GM19397 (cell line): ENCODE results near the gene PCLAF.
"Not testable (repeated sequence)": the region's sequence is repeated elsewhere in the genome, so short reads cannot be mapped to it uniquely, and the experiment has no call there.

ENCODE experiments used
- ATAC-seq: cut with Tn5 transposase; IDR thresholded peaks from one replicate; pipeline ENCODE4 v1.9.1; 2021; ENCODE audit warnings: mild to moderate bottlenecking, moderate library complexity; ENCODE audit not compliant: unreplicated experiment

PCLAF gene

GRCh38 chr15:64369078-64369607, 12.1 kb downstream of the PCLAF start:
- ATAC-seq, result no peak

GRCh38 chr15:64361259-64361658, 20.0 kb downstream of the PCLAF start:
- ATAC-seq, result no peak

- ATAC-seq, result no peak
Measured at GRCh38 chr15:64356710-64357040, 24.6 kb downstream of the PCLAF start.

DNA sequence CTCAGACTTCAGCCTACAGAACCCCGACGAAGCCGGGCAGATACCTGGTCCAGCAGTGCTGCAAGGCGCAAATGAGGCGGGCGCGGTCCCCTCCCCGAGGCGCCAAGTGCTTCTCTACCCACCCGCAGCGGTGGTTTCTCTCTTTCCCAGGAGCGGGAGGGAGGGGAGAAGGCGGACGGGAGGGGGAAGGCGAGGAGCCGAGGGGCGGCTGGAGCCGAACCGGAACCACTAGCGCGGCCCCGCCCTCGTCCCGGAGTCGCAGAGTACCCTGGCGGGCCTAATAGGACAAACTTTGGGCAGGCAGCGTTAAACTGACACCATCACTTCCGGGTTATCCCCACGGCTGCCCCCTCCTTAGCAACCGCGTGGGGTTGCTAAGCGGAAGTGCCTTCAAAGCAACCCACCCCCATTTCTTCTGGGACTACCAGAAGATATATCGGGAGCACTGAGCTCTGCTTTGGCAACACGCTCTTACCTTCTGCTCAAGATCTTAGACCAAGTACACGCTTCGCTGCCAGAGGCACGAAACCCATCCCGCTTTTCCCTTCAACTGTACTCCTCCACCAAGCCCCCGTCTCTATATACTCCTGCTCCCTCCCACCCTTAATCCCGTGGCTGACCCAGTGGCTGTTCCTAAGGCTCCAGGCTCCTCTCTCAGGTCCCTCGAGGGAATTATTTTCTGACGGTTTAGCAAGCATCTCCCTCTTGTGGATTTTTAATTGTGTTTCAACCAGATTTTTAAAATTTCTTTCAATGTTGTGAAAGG, 25.1 kb downstream of the PCLAF start, which contains the start of gene CSNK1G1:
TSS of gene CSNK1G1 (minus strand) at position 230 of the 766 bp plus-strand sequence. CDS start 55,674 bp downstream, outside the sequence.
- ATAC-seq, result peak; percentile 98

GRCh38 chr15:64355348-64355943, 25.8 kb downstream of the PCLAF start:
- peak; percentile 3 for ATAC-seq

- ATAC-seq, result no peak
Measured at GRCh38 chr15:64354688-64355344, 26.4 kb downstream of the PCLAF start.

GRCh38 chr15:64351265-64351664, 30.0 kb downstream of the PCLAF start:
- no peak for ATAC-seq

- no peak for ATAC-seq
Measured at GRCh38 chr15:64349375-64349774, 31.9 kb downstream of the PCLAF start.

- ATAC-seq, result no peak
Measured at GRCh38 chr15:64348455-64348854, 32.8 kb downstream of the PCLAF start.

GRCh38 chr15:64346242-64346641, 35.0 kb downstream of the PCLAF start:
- ATAC-seq, result not testable (repeated sequence)

DNA sequence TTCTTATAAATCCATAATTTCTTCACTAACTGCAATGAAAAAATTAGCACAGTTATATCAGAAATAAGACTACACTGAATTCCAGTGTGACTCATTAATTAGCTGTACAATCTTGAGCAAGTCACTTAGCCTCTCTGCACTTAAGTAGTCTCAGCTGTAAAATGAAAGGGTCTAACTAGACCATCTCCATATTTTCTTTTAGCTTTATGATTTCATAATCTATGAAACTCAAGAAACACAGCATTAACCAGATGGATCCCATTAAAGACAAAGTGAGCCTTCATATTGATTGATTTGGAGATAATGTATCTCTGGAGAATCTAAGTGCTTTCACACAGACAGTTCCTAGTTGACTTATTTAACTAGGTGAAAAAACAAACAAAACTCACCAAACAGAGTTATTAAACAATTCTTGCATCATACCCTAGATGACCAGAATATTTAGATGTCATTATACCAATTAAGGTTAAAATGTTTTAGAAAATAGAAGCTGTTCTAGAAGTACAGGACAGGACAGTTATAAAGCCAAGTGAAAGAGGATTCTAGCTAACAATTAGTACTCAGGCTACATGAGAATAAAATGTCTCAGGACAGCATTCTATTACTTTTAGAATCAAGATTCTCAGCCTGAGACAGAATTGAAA, 36.5 kb downstream of the PCLAF start:
- ATAC-seq, result no peak

GRCh38 chr15:64343841-64344240, 37.4 kb downstream of the PCLAF start:
- ATAC-seq, result no peak

- no peak for ATAC-seq
Measured at GRCh38 chr15:64343222-64343621, 38.0 kb downstream of the PCLAF start.

- ATAC-seq, result no peak
Measured at GRCh38 chr15:64341961-64342360, 39.3 kb downstream of the PCLAF start.

DNA sequence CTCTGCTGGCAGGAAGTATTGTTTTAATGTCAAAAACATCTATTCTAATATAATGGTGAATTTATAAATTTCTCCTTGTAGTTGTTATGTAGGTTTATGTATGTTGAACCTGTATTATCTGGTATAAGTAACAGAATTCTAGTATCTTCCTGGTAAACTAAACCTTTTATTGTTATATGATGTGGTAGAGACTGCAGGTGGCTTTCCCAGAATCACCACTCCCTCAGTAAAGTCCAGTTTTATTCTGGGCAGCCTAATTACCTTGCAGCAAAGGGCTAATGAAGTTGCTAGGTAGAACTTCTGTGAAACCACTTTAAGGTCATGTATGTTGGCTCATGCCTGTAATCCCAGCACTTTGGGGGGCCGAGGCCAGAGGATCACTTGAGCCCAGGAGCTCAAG, 40.9 kb downstream of the PCLAF start:
- ATAC-seq, result no peak

DNA sequence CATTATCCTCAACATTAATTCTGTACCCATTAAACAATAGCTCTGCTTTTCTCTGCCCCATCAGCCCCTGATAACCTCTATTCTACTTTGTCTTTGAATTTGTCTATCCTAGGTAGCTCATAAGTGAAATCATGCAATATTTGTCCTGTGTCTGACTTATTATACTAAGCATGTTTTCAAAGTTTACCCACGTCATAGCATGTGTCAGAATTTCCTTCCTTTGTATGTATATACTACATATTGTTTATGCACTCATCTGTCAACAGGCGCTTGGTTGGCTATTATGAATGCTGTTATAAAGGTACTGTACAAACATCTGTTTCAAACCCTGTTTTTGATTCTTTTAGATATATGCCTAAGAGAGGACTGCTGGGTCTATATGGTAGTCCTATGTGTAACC, 43.5 kb downstream of the PCLAF start:
- ATAC-seq, result no peak

DNA sequence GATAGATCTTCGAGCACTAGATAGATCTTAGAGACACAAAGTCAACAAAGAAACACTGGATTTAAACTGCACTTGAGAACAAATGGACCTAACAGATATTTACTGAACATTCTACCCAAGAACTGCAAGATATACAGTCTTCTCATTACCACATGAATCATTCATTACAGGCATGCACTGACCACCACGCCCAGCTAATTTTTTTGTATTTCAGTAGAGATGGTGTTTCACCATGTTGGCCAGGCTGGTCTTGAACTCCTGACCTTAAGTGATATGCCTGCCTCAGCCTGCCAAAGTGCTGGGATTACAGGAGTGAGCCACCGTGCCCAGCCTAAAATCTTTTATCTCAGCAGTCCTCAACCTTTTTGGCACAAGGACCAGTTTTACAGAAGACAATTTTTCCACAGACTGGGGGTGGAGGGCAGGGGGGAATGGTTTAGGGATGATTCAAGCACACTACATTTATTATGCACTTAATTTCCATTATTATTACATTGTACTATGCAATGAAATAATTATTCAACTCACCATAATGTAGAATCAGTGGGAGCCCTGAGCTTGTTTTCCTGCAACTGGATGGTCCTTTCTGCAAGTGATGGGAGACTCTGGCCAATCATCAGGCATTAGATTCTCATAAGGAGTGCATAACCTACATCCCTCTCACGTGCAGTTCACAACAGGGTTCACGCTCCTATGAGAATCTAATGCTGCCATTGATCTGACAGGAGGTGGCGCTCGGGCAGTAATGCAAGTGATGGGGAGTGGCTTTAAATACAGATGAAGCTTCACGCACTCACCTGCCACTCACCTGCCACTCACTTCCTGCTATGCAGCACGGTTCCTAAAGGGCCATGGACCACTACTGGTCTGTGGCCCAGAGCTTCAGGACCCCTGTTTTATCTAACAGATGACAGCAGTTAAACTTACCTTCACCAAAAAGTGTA, 47.0 kb downstream of the PCLAF start:
- no peak for ATAC-seq

DNA sequence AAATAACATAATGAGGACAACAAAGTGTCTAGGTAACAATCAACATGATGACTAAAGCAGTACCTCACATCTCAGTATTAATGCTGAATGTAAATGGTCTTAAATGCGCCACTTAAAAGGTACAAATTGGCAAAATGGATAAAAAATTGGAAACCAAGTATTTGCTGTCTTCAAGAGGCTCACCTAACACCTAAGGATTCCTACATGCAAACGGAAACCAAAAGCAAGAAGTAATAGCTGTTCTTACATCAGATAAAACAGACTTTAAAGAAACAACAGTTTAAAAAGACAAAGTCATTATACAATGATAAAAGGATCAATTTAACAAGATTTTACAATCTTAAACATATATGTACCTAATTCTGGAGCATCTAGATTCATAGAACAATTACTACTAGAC, 47.7 kb downstream of the PCLAF start:
- ATAC-seq, result no peak

DNA sequence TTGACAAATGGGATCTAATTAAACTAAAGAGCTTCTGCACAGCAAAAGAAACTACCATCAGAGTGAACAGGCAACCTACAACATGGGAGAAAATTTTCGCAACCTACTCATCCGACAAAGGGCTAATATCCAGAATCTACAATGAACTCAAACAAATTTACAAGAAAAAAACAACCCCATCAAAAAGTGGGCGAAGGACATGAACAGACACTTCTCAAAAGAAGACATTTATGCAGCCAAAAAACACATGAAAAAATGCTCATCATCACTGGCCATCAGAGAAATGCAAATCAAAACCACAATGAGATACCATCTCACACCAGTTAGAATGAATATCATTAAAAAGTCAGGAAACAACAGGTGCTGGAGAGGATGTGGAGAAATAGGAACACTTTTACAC, 49.6 kb downstream of the PCLAF start:
- not testable (repeated sequence) for ATAC-seq

DNA sequence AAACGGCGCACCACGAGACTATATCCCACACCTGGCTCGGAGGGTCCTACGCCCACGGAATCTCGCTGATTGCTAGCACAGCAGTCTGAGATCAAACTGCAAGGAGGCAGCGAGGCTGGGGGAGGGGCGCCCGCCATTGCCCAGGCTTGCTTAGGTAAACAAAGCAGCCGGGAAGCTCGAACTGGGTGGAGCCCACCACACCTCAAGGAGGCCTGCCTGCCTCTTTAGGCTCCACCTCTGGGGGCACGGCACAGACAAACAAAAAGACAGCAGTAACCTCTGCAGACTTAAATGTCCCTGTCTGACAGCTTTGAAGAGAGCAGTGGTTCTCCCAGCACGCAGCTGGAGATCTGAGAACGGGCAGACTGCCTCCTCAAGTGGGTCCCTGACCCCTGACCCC, 54.3 kb downstream of the PCLAF start:
- ATAC-seq, result not testable (repeated sequence)
